ENCODE results near the gene CYP4A22. TPM values are rescaled to one million over a fixed set of nuclear protein-coding genes. Genes with fewer than 3 reads are reported as not detected.

CYP4A22 gene
- total and polyA plus RNA-seq, 9 of the 15 experiments (the other 6 are each of a cell fraction or from before 2014, with no cell fraction given): 0.07 TPM; not detected in 8

GRCh38 chr1:47192458-47193384 lies 55.5 kb downstream of the CYP4A22 start (continued):
- TF ChIP-seq RERE (CRISPR knock-in tag; IDR thresholded peaks at IDR 0.05; ENCODE audit: borderline replicate concordance) (no peak), TOE1 (IDR thresholded peaks at IDR 0.05; ENCODE audit: borderline replicate concordance) (peak; percentile 31; the same call in 1 of the 2 replicates), TOE1 (CRISPR knock-in tag; IDR thresholded peaks at IDR 0.05; ENCODE audit: borderline replicate concordance, low read depth) (no peak), PHF8 (IDR thresholded peaks at IDR 0.05; ENCODE audit: borderline replicate concordance, low read length) (no peak), SMARCA4 (IDR thresholded peaks at IDR 0.05) (peak; percentile 59; the same call in 1 of the 2 replicates), JUN (IDR thresholded peaks at IDR 0.05; ENCODE audit: borderline replicate concordance, low read depth, low read length) (peak; percentile 49; the same call in 1 of the 2 replicates), JUN (CRISPR knock-in tag; IDR thresholded peaks at IDR 0.05; ENCODE audit: borderline replicate concordance) (no peak), ZNF24 (IDR thresholded peaks at IDR 0.05) (no peak), HDAC3 (IDR thresholded peaks at IDR 0.05; ENCODE audit: borderline replicate concordance, partially characterized antibody) (no peak), MAX (CRISPR knock-in tag; IDR thresholded peaks at IDR 0.05) (peak; percentile 42), MEIS2 (IDR thresholded peaks at IDR 0.05; ENCODE audit: partially characterized antibody) (peak; percentile 33), IRF2 (CRISPR knock-in tag; IDR thresholded peaks at IDR 0.05) (no peak), POLR2B (IDR thresholded peaks at IDR 0.05; ENCODE audit: low read depth, partially characterized antibody) (no peak), RUNX1 (IDR thresholded peaks at IDR 0.05; ENCODE audit: low read depth) (no peak), TAF7 (tag; IDR thresholded peaks at IDR 0.05) (no peak), NR4A1 (CRISPR knock-in tag; IDR thresholded peaks at IDR 0.05) (no peak), NR4A1 (tag; IDR thresholded peaks at IDR 0.05) (peak; percentile 60; the same call in 1 of the 2 replicates), JUND (IDR thresholded peaks at IDR 0.05; ENCODE audit: borderline replicate concordance, low read depth, low read length) (peak; percentile 68), JUND (tag; IDR thresholded peaks at IDR 0.05; ENCODE audit: borderline replicate concordance, low read depth, low read length) (peak; percentile 39; the same call in 1 of the 3 replicates), ZNF324 (CRISPR knock-in tag; IDR thresholded peaks at IDR 0.05) (no peak)

Measured in K562 (cell line).